DND-41 (cell line): ENCODE data around the gene SHISA2.

Source experiments
- EZH2 ChIP-seq: IDR thresholded peaks from 3 replicates; pipeline ENCODE4 v1.6.1; 2012; ENCODE audit warnings: borderline replicate concordance, low read depth, mild to moderate bottlenecking, moderate library complexity, low read length, inconsistent platforms; ENCODE audit not compliant: severe bottlenecking
- TF ChIP-seq, protein P1 (sequence below): IDR thresholded peaks from 2 replicates; pipeline ENCODE4 v1.5.1; 2012; ENCODE audit warnings: borderline replicate concordance, low read length, moderate library complexity, mild to moderate bottlenecking; ENCODE audit not compliant: poor library complexity, severe bottlenecking; ENCODE audit errors: extremely low read depth

DNA sequence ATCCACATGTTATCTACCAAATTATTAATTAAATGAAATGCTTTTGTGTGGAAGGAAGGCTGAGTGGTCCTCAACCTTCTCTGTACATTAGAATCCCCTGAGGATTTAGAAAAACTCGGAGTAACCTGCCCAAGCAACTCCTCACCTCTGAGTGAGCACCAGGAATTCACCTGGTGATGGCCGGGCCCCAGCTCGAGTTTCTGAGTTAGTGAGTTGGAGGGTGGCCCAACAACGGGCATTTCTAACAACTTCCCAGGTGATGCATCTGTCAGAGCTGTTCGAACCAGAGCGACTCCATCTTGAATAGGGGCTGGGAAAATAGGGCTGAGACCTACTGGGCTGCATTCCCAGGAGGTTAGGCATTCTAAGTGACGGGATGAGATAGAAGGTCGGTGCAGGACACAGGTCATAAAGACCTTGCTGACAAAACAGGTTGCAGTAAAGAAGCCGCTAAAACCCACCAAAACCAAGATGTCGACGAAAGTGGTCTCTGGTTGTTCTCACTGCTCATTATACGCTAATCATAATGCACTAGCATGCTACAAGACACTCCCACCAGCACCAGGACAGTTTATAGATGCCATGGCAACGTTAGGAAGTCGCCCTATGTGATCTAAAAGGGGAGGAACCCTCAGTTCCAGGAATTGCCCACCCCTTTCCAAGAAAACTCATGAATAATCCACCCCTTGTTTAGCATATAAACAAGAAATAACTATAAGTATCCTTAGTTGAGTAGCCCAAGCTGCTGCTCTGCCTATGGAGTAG lies 44.2 kb upstream of the SHISA2 start:
- TF ChIP-seq, protein P1, sequence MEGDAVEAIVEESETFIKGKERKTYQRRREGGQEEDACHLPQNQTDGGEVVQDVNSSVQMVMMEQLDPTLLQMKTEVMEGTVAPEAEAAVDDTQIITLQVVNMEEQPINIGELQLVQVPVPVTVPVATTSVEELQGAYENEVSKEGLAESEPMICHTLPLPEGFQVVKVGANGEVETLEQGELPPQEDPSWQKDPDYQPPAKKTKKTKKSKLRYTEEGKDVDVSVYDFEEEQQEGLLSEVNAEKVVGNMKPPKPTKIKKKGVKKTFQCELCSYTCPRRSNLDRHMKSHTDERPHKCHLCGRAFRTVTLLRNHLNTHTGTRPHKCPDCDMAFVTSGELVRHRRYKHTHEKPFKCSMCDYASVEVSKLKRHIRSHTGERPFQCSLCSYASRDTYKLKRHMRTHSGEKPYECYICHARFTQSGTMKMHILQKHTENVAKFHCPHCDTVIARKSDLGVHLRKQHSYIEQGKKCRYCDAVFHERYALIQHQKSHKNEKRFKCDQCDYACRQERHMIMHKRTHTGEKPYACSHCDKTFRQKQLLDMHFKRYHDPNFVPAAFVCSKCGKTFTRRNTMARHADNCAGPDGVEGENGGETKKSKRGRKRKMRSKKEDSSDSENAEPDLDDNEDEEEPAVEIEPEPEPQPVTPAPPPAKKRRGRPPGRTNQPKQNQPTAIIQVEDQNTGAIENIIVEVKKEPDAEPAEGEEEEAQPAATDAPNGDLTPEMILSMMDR = no peak
- no peak for TF ChIP-seq EZH2
